ENCODE data around the gene TSEN15. TPM values are rescaled to one million over a fixed set of nuclear protein-coding genes. Genes with fewer than 3 reads are reported as not detected.

The TSEN15 gene
- total RNA-seq, 1 experiment from 2014 or later = 79.7 TPM

- no peak overlapping the region for H3K4me2 ChIP-seq (ENCODE audit: low read depth, low read length, poor library complexity, severe bottlenecking)
- no peaks in the 10 kb centered on the region for H3K9me3 ChIP-seq (ENCODE audit: low read length)
- no peaks in the 10 kb centered on the region for H3K36me3 ChIP-seq (ENCODE audit: insufficient read depth, low read length)
- H3K27me3 ChIP-seq (ENCODE audit: low read length) = no peaks in the 10 kb centered on the region
- DNase-seq = no peak
- H2AFZ ChIP-seq (ENCODE audit: low read length) = no peak overlapping the region
- no peak overlapping the region for H3K27ac ChIP-seq (ENCODE audit: low read length)
- no peaks in the 10 kb centered on the region for H3K9me2 ChIP-seq (replicated peaks; ENCODE audit: insufficient read depth, low read length)
- H3K4me1 ChIP-seq (ENCODE audit: low read length) = no peaks in the 10 kb centered on the region
- no peak overlapping the region for H3K9ac ChIP-seq (ENCODE audit: low read length)
- no peak overlapping the region for H3K4me3 ChIP-seq (ENCODE audit: low read length)
- H3K79me2 ChIP-seq (ENCODE audit: low read length) = 0 out of 2 replicates have a peak, but pooled peaks cover 4% of the 10 kb centered on the region
- H4K20me1 ChIP-seq (ENCODE audit: insufficient read depth, low read depth, low read length) = no peaks in the 10 kb centered on the region
These were observed 14.0 kb downstream of the TSEN15 start for GRCh38 chr1:184065559-184065958.

GRCh38 chr1:184068354-184068753 is 16.8 kb downstream of the TSEN15 start:
- Histone ChIP-seq H3K9me2 (replicated peaks; ENCODE audit: insufficient read depth, low read length) (no peaks in the 10 kb centered on the region), H4K20me1 (ENCODE audit: insufficient read depth, low read depth, low read length) (no peaks in the 10 kb centered on the region), H2AFZ (ENCODE audit: low read length) (no peak overlapping the region), H3K9ac (ENCODE audit: low read length) (no peak overlapping the region), H3K36me3 (ENCODE audit: insufficient read depth, low read length) (no peaks in the 10 kb centered on the region), H3K27ac (ENCODE audit: low read length) (no peak overlapping the region), H3K9me3 (ENCODE audit: low read length) (no peaks in the 10 kb centered on the region), H3K4me2 (ENCODE audit: low read depth, low read length, poor library complexity, severe bottlenecking) (no peak overlapping the region), H3K79me2 (ENCODE audit: low read length) (no peaks in the 10 kb centered on the region), H3K4me1 (ENCODE audit: low read length) (no peaks in the 10 kb centered on the region), H3K27me3 (ENCODE audit: low read length) (no peaks in the 10 kb centered on the region), H3K4me3 (ENCODE audit: low read length) (no peak overlapping the region)
- no peak for DNase-seq

DNA sequence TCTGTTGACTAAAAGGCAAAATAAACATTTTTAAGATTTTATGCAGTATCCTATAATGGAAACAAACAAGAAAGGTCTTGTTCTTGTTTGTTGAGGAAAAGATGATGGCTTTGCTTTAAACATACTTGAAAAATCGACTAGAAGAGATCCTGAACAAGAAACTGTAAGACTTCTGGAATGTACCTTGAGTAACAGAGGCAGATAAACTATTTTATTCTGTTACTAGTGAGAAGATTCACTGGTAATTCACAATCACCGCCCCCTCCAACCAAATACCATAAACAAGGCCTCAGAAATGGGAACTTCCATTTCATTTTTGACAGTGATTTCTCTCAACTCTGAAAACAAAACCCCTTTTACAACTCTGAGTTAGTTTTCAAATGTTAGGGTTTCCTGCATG is 18.1 kb downstream of the TSEN15 start:
- no peak overlapping the region for H3K27ac ChIP-seq (ENCODE audit: low read length)
- no peaks in the 10 kb centered on the region for H3K4me1 ChIP-seq (ENCODE audit: low read length)
- no peaks in the 10 kb centered on the region for H3K79me2 ChIP-seq (ENCODE audit: low read length)
- H3K4me3 ChIP-seq (ENCODE audit: low read length) = no peak overlapping the region
- no peak for DNase-seq
- H3K27me3 ChIP-seq (ENCODE audit: low read length) = no peaks in the 10 kb centered on the region
- H3K9ac ChIP-seq (ENCODE audit: low read length) = no peak overlapping the region
- H3K9me3 ChIP-seq (ENCODE audit: low read length) = no peaks in the 10 kb centered on the region
- no peak overlapping the region for H3K4me2 ChIP-seq (ENCODE audit: low read depth, low read length, poor library complexity, severe bottlenecking)
- H4K20me1 ChIP-seq (ENCODE audit: insufficient read depth, low read depth, low read length) = no peaks in the 10 kb centered on the region
- no peak overlapping the region for H2AFZ ChIP-seq (ENCODE audit: low read length)
- no peaks in the 10 kb centered on the region for H3K9me2 ChIP-seq (replicated peaks; ENCODE audit: insufficient read depth, low read length)
- no peaks in the 10 kb centered on the region for H3K36me3 ChIP-seq (ENCODE audit: insufficient read depth, low read length)

GRCh38 chr1:184072376-184072775 is 20.8 kb downstream of the TSEN15 start:
- DNase-seq = no peak
- no peak overlapping the region for H3K4me3 ChIP-seq (ENCODE audit: low read length)
- no peaks in the 10 kb centered on the region for H3K9me2 ChIP-seq (replicated peaks; ENCODE audit: insufficient read depth, low read length)
- no peaks in the 10 kb centered on the region for H3K36me3 ChIP-seq (ENCODE audit: insufficient read depth, low read length)
- H4K20me1 ChIP-seq (ENCODE audit: insufficient read depth, low read depth, low read length) = no peaks in the 10 kb centered on the region
- no peak overlapping the region for H3K9ac ChIP-seq (ENCODE audit: low read length)
- H2AFZ ChIP-seq (ENCODE audit: low read length) = no peak overlapping the region
- no peaks in the 10 kb centered on the region for H3K9me3 ChIP-seq (ENCODE audit: low read length)
- H3K4me2 ChIP-seq (ENCODE audit: low read depth, low read length, poor library complexity, severe bottlenecking) = no peak overlapping the region
- H3K27me3 ChIP-seq (ENCODE audit: low read length) = no peaks in the 10 kb centered on the region
- H3K4me1 ChIP-seq (ENCODE audit: low read length) = no peaks in the 10 kb centered on the region
- H3K79me2 ChIP-seq (ENCODE audit: low read length) = no peaks in the 10 kb centered on the region
- no peak overlapping the region for H3K27ac ChIP-seq (ENCODE audit: low read length)

DNA sequence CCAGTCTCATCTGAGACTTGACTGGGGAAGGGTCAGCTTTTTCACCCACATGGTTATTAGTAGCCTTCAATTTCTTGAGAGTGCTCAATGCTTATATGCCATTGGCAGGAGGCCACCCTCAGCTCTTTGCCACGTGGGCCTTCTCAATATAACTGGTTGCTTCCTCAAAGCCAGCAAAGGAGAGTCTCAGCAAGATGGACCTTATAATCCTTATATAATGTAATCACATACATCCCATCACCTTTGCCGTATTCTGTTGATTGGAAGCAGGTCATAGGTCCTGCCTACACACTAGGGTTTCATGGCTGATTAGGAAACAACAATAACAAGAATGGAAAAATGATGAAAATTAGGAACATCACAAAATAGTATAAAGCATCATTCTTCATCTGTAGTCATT is 22.9 kb downstream of the TSEN15 start:
- H3K27me3 ChIP-seq (ENCODE audit: low read length) = no peaks in the 10 kb centered on the region
- H2AFZ ChIP-seq (ENCODE audit: low read length) = no peak overlapping the region
- no peak overlapping the region for H3K4me3 ChIP-seq (ENCODE audit: low read length)

DNA sequence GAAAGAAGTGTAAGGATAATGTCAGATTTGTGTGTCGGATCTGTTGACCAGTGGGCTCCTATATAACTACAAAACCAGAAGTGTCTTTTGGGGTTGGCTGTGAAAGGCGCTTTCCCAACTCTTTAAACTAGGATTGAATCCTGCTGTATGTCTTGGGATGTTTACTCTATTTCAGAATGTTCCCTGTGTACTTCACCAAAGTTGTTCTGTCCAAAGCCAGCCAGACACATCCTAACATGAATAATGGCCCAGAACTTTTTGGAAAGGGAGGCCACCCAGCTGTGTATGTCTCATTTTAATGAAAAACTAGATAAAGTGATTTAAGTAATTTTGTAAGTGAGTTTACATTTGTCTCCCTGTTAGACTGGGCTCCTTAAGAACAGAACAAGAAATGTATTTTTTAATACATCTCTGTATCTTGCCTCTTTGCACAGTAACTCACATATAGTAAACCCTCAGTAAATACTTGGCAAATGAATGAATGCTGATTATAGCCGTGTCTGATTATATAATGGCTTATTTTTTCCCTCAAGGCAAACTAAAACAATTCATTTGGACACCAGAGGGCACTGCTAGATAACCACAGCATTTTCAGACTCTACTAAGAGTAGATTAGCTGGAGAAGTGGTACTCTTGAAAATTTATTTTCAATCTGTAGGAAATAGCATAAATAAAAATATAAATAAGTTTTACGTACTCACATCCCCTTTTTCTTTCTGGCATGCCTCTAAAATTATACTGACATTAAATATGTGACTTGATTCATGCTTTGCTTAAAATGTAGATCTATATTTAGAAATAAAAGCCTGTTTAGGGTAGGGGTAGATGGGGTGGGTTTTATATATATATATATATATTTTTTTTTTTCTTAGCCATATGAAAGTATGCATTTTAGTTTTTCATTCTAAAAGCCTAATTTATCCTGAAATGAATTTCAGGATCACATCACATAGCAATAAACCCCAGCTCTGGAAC is 23.8 kb downstream of the TSEN15 start:
- Histone ChIP-seq H3K4me3 (ENCODE audit: low read length) (no peak overlapping the region), H3K27ac (ENCODE audit: low read length) (no peak overlapping the region)

More for the DNA sequence above, 22.9 kb downstream of the TSEN15 start:
- Histone ChIP-seq H4K20me1 (ENCODE audit: insufficient read depth, low read depth, low read length) (no peaks in the 10 kb centered on the region), H3K4me1 (ENCODE audit: low read length) (no peaks in the 10 kb centered on the region), H3K36me3 (ENCODE audit: insufficient read depth, low read length) (no peaks in the 10 kb centered on the region), H3K79me2 (ENCODE audit: low read length) (no peaks in the 10 kb centered on the region), H3K9me3 (ENCODE audit: low read length) (no peaks in the 10 kb centered on the region), H3K4me2 (ENCODE audit: low read depth, low read length, poor library complexity, severe bottlenecking) (no peak overlapping the region), H3K9ac (ENCODE audit: low read length) (no peak overlapping the region), H3K9me2 (replicated peaks; ENCODE audit: insufficient read depth, low read length) (no peaks in the 10 kb centered on the region), H3K27ac (ENCODE audit: low read length) (no peak overlapping the region)
- DNase-seq = no peak

GRCh38 chr1:184078564-184079249 is 27.2 kb downstream of the TSEN15 start:
- no peak overlapping the region for H3K4me3 ChIP-seq (ENCODE audit: low read length)
- no peak overlapping the region for H3K27ac ChIP-seq (ENCODE audit: low read length)
- H3K79me2 ChIP-seq (ENCODE audit: low read length) = no peaks in the 10 kb centered on the region
- no peaks in the 10 kb centered on the region for H4K20me1 ChIP-seq (ENCODE audit: insufficient read depth, low read depth, low read length)
- H3K36me3 ChIP-seq (ENCODE audit: insufficient read depth, low read length) = no peaks in the 10 kb centered on the region
- H3K4me2 ChIP-seq (ENCODE audit: low read depth, low read length, poor library complexity, severe bottlenecking) = no peak overlapping the region
- no peaks in the 10 kb centered on the region for H3K27me3 ChIP-seq (ENCODE audit: low read length)
- no peaks in the 10 kb centered on the region for H3K4me1 ChIP-seq (ENCODE audit: low read length)
- no peak overlapping the region for H3K9ac ChIP-seq (ENCODE audit: low read length)
- no peaks in the 10 kb centered on the region for H3K9me3 ChIP-seq (ENCODE audit: low read length)
- DNase-seq = no peak
- no peaks in the 10 kb centered on the region for H3K9me2 ChIP-seq (replicated peaks; ENCODE audit: insufficient read depth, low read length)
- no peak overlapping the region for H2AFZ ChIP-seq (ENCODE audit: low read length)

More for the DNA sequence above, 23.8 kb downstream of the TSEN15 start:
- H3K36me3 ChIP-seq (ENCODE audit: insufficient read depth, low read length) = no peaks in the 10 kb centered on the region
- no peaks in the 10 kb centered on the region for H3K9me2 ChIP-seq (replicated peaks; ENCODE audit: insufficient read depth, low read length)
- no peak overlapping the region for H2AFZ ChIP-seq (ENCODE audit: low read length)
- no peaks in the 10 kb centered on the region for H3K27me3 ChIP-seq (ENCODE audit: low read length)
- H3K9ac ChIP-seq (ENCODE audit: low read length) = no peak overlapping the region
- H3K9me3 ChIP-seq (ENCODE audit: low read length) = no peaks in the 10 kb centered on the region
- H3K4me1 ChIP-seq (ENCODE audit: low read length) = no peaks in the 10 kb centered on the region
- no peak overlapping the region for H3K4me2 ChIP-seq (ENCODE audit: low read depth, low read length, poor library complexity, severe bottlenecking)
- DNase-seq = peak; percentile 75
- no peaks in the 10 kb centered on the region for H4K20me1 ChIP-seq (ENCODE audit: insufficient read depth, low read depth, low read length)
- no peaks in the 10 kb centered on the region for H3K79me2 ChIP-seq (ENCODE audit: low read length)

- H3K36me3 ChIP-seq (ENCODE audit: insufficient read depth, low read length) = no peaks in the 10 kb centered on the region
- no peaks in the 10 kb centered on the region for H3K9me2 ChIP-seq (replicated peaks; ENCODE audit: insufficient read depth, low read length)
- H3K79me2 ChIP-seq (ENCODE audit: low read length) = no peaks in the 10 kb centered on the region
- DNase-seq = no peak
- H3K4me1 ChIP-seq (ENCODE audit: low read length) = no peaks in the 10 kb centered on the region
- H4K20me1 ChIP-seq (ENCODE audit: insufficient read depth, low read depth, low read length) = no peaks in the 10 kb centered on the region
- H3K9ac ChIP-seq (ENCODE audit: low read length) = no peak overlapping the region
- no peak overlapping the region for H2AFZ ChIP-seq (ENCODE audit: low read length)
- H3K27me3 ChIP-seq (ENCODE audit: low read length) = no peaks in the 10 kb centered on the region
- H3K4me2 ChIP-seq (ENCODE audit: low read depth, low read length, poor library complexity, severe bottlenecking) = no peak overlapping the region
- H3K4me3 ChIP-seq (ENCODE audit: low read length) = no peak overlapping the region
- H3K27ac ChIP-seq (ENCODE audit: low read length) = no peak overlapping the region
- no peaks in the 10 kb centered on the region for H3K9me3 ChIP-seq (ENCODE audit: low read length)
These were observed 28.8 kb downstream of the TSEN15 start for GRCh38 chr1:184080309-184080708.

All from Karpas-422 (cell line).